Liver (tissue), 9 donors: ENCODE measurements around the gene PANK2. TPM values are rescaled to one million over a fixed set of nuclear protein-coding genes. Genes with fewer than 3 reads are reported as not detected.

Experiments used
- DNase-seq: peaks from one replicate; pipeline ENCODE4 v3.0.0-alpha.2; 2017; ENCODE audit warnings: low spot score
- H3K27ac ChIP-seq, 2 donors: one replicate each; pipeline ENCODE4 v1.7.0; 2013; ENCODE audit warnings: inconsistent platforms in 2 of 2, low read length in 2 of 2, control low read depth in 1 of 2, low read depth in 1 of 2, mild to moderate bottlenecking in 1 of 2
- H3K27me3 ChIP-seq, 4 donors: one replicate each; pipeline versions ENCODE4 v1.6.1 to v1.7.0; 2013; ENCODE audit warnings: low read length in 3 of 4, inconsistent platforms in 1 of 4, mild to moderate bottlenecking in 1 of 4, moderate library complexity in 1 of 4; ENCODE audit not compliant: control insufficient read depth in 4 of 4, insufficient read depth in 4 of 4
- H3K36me3 ChIP-seq, 4 donors: one replicate each; pipeline versions ENCODE4 v1.6.1 to v1.7.0; 2013; ENCODE audit warnings: low read length in 3 of 4, mild to moderate bottlenecking in 3 of 4, low read depth in 1 of 4, moderate library complexity in 1 of 4; ENCODE audit not compliant: control insufficient read depth in 4 of 4, insufficient read depth in 3 of 4
- H3K4me1 ChIP-seq, 4 donors: one replicate each; pipeline versions ENCODE4 v1.6.1 to v1.7.0; 2013; ENCODE audit warnings: low read length in 3 of 4, mild to moderate bottlenecking in 3 of 4, moderate library complexity in 1 of 4; ENCODE audit not compliant: control insufficient read depth in 4 of 4, insufficient read depth in 4 of 4
- H3K4me3 ChIP-seq, 3 donors: one replicate each; pipeline versions ENCODE4 v1.6.1 to v1.7.0; 2013; ENCODE audit warnings: low read length in 3 of 3, control low read depth in 1 of 3, low read depth in 1 of 3, mild to moderate bottlenecking in 1 of 3
- H3K9ac ChIP-seq, 2 donors: one replicate each; pipeline ENCODE4 v1.7.0; 2013; ENCODE audit warnings: low read length in 2 of 2, mild to moderate bottlenecking in 2 of 2, moderate library complexity in 2 of 2, control low read depth in 1 of 2, low read depth in 1 of 2
- H3K9me3 ChIP-seq, 4 donors: one replicate each; pipeline versions ENCODE4 v1.6.1 to v1.7.0; 2013; ENCODE audit warnings: low read length in 3 of 4; ENCODE audit not compliant: control insufficient read depth in 4 of 4
- ATF3 ChIP-seq: IDR thresholded peaks from 2 replicates; pipeline ENCODE4 v1.6.1; 2016; ENCODE audit warnings: antibody characterized with exemption
- CTCF ChIP-seq: fragments of 150-350 bp; IDR thresholded peaks from 2 replicates; pipeline ENCODE4 v1.5.1; 2017; ENCODE audit warnings: improper control_type of control experiment, low read depth, low read length; ENCODE audit not compliant: missing input control
- EGR1 ChIP-seq, 2 donors: IDR thresholded peaks; 2 replicates each; pipeline ENCODE4 v1.6.1; 2016 to 2018; ENCODE audit warnings: antibody characterized with exemption in 2 of 2, low read depth in 2 of 2
- FOXA1 ChIP-seq: IDR thresholded peaks from 2 replicates; pipeline ENCODE4 v1.6.1; 2016; ENCODE audit warnings: antibody characterized with exemption
- FOXA2 ChIP-seq: IDR thresholded peaks from 2 replicates; pipeline ENCODE4 v1.6.1; 2016; ENCODE audit warnings: antibody characterized with exemption
- GABPA ChIP-seq, 2 donors: IDR thresholded peaks in 1 of 2; conservative IDR thresholded peaks in 1 of 2; 2 replicates each; pipeline ENCODE4 v1.6.1; 2016; ENCODE audit warnings: antibody characterized with exemption in 2 of 2, mild to moderate bottlenecking in 1 of 2, moderate library complexity in 1 of 2
- HNF4A ChIP-seq, 2 donors: conservative IDR thresholded peaks; 2 replicates each; pipeline ENCODE4 v1.6.1; 2016; ENCODE audit warnings: antibody characterized with exemption in 2 of 2, mild to moderate bottlenecking in 2 of 2
- HNF4G ChIP-seq: IDR thresholded peaks from 2 replicates; pipeline ENCODE4 v1.6.1; 2016; ENCODE audit warnings: antibody characterized with exemption
- JUND ChIP-seq, 2 donors: IDR thresholded peaks; 2 replicates each; pipeline ENCODE4 v1.6.1; 2016; ENCODE audit warnings: antibody characterized with exemption in 2 of 2
- NR2F2 ChIP-seq: IDR thresholded peaks from 2 replicates; pipeline ENCODE4 v1.6.1; 2016; ENCODE audit warnings: antibody characterized with exemption
- RAD21 ChIP-seq, 2 donors: IDR thresholded peaks; 2 replicates each; pipeline ENCODE4 v1.6.1; 2016; ENCODE audit warnings: antibody characterized with exemption in 2 of 2, mild to moderate bottlenecking in 2 of 2
- REST ChIP-seq: IDR thresholded peaks from 2 replicates; pipeline ENCODE4 v1.6.1; 2016; ENCODE audit warnings: antibody characterized with exemption, mild to moderate bottlenecking
- RXRA ChIP-seq, 2 donors: IDR thresholded peaks; 2 replicates each; pipeline ENCODE4 v1.6.1; 2017 to 2018; ENCODE audit warnings: antibody characterized with exemption in 2 of 2, mild to moderate bottlenecking in 1 of 2
- SP1 ChIP-seq: IDR thresholded peaks from 2 replicates; pipeline ENCODE4 v1.6.1; 2018; ENCODE audit warnings: antibody characterized with exemption, mild to moderate bottlenecking
- TAF1 ChIP-seq: conservative IDR thresholded peaks from 2 replicates; pipeline ENCODE4 v1.6.1; 2016; ENCODE audit warnings: antibody characterized with exemption, mild to moderate bottlenecking
- YY1 ChIP-seq: IDR thresholded peaks from 2 replicates; pipeline ENCODE4 v1.6.1; 2016; ENCODE audit warnings: antibody characterized with exemption, mild to moderate bottlenecking
- ZBTB33 ChIP-seq: IDR thresholded peaks from 2 replicates; pipeline ENCODE4 v1.6.1; 2016; ENCODE audit warnings: antibody characterized with exemption
- WGBS: extraction: QIAGEN DNeasy Blood & Tissue Kit; methylation state at CpG from one replicate; pipeline ENCODE4 v1.1.7; 2013; 5-methylcytosine and 5-hydroxymethylcytosine counted together
- polyA plus RNA-seq, 2 donors: library from polyadenylated mRNA; stranded (reverse) in 1 of 2; unstranded in 1 of 2; fragments of 200-250 nt in 1 of 2; fragments of >200 nt in 1 of 2; fragmentation: Nextera tagmentation in 1 of 2; extraction: Ambion mirVana in 1 of 2; gene quantifications; one replicate each; pipeline versions ENCODE4 v1.2.1 to v1.2.3, GENCODE V29; 2013 to 2015
- total RNA-seq, 2 donors: library from RNA; depleted of rRNA; stranded (reverse); fragments of >200 nt; gene quantifications; one replicate each; pipeline ENCODE4 v1.2.3, GENCODE V29; 2014
- donor health status: healthy.
- donor health status: healthy.
- donor health status: healthy.
- donor health status: healthy.
- donor health status: healthy.

The PANK2 gene
- total and polyA plus RNA-seq, 4 donors = 10.6 to 27.7 (median 15.9) TPM

GRCh38 chr20:3866464-3866863 lies 22.7 kb upstream of the PANK2 start:
- WGBS = 95% methylated on average over 3 of the region's 3 CpGs

GRCh38 chr20:3867802-3868201 lies 21.4 kb upstream of the PANK2 start:
- DNase-seq = no peak
- Histone ChIP-seq H3K36me3 (peaks cover 23 to 71% (median 38%) of the 10 kb centered on the region in 4 donors), H3K9ac (no peak overlapping the region), H3K27me3 (no peaks in the 10 kb centered on the region), H3K4me1 (no peaks in the 10 kb centered on the region), H3K27ac (no peak overlapping the region), H3K9me3 (no peaks in the 10 kb centered on the region), H3K4me3 (no peak overlapping the region)
- TF ChIP-seq SP1 (no peak), TAF1 (no peak), EGR1 (IDR thresholded peaks at IDR 0.05; ENCODE audit: low read depth in 2 of 2) (no peak), YY1 (no peak), GABPA (IDR thresholded peaks at IDR 0.05 in 1 of 2, conservative IDR thresholded peaks at IDR 0.05 in 1 of 2) (no peak), HNF4G (no peak), RAD21 (IDR thresholded peaks at IDR 0.05) (no peak), ATF3 (no peak), JUND (IDR thresholded peaks at IDR 0.05) (no peak), FOXA2 (no peak), HNF4A (conservative IDR thresholded peaks at IDR 0.05) (no peak), NR2F2 (no peak), ZBTB33 (no peak), REST (no peak), FOXA1 (no peak)
- 91% methylated on average over 2 of the region's 2 CpGs for WGBS

More at GRCh38 chr20:3866464-3866863, 22.7 kb upstream of the PANK2 start:
- DNase-seq = no peak
- H3K9ac ChIP-seq = no peak overlapping the region
- no peaks in the 10 kb centered on the region for H3K9me3 ChIP-seq
- no peaks in the 10 kb centered on the region for H3K4me1 ChIP-seq
- TF ChIP-seq RAD21 (IDR thresholded peaks at IDR 0.05) (no peak), HNF4A (conservative IDR thresholded peaks at IDR 0.05) (no peak), TAF1 (no peak), YY1 (no peak), ZBTB33 (no peak), SP1 (no peak), NR2F2 (no peak), FOXA2 (no peak), CTCF (no peak), RXRA (IDR thresholded peaks at IDR 0.05) (no peak)
- H3K4me3 ChIP-seq = no peak overlapping the region
- H3K27me3 ChIP-seq = no peaks in the 10 kb centered on the region
- peaks cover 27 to 73% (median 47%) of the 10 kb centered on the region in 4 donors for H3K36me3 ChIP-seq
- no peak overlapping the region for H3K27ac ChIP-seq
